ENCODE results near the gene ZNF322. TPM values are rescaled to one million over a fixed set of nuclear protein-coding genes. Genes with fewer than 3 reads are reported as not detected.

ZNF322 gene
- polyA plus RNA-seq, 2 donors: 3.0 to 3.2 TPM

GRCh38 chr6:26600759-26601158 lies 58.8 kb downstream of the ZNF322 start:
- no peaks in the 10 kb centered on the region for H3K27me3 ChIP-seq (ENCODE audit: control insufficient read depth in 1 of 2, insufficient read depth in 2 of 2, low read length in 2 of 2)
- H3K4me1 ChIP-seq (ENCODE audit: control insufficient read depth in 2 of 2, insufficient read depth in 2 of 2, low read length in 1 of 2): peaks cover 6 to 10% of the 10 kb centered on the region in 2 donors
- H3K4me3 ChIP-seq (ENCODE audit: low read depth in 1 of 2, low read length in 2 of 2): no peak overlapping the region
- peaks cover 0 to 9% of the 10 kb centered on the region in 2 donors for H3K36me3 ChIP-seq (ENCODE audit: control insufficient read depth in 2 of 2, insufficient read depth in 2 of 2, low read length in 1 of 2)
- H3K27ac ChIP-seq (ENCODE audit: low read depth in 2 of 2, low read length in 1 of 2): no peak overlapping the region
- H3K9me3 ChIP-seq (ENCODE audit: control insufficient read depth in 2 of 2, insufficient read depth in 1 of 2, low read depth in 1 of 2, low read length in 1 of 2): no peaks in the 10 kb centered on the region

- no peak overlapping the region for H3K4me3 ChIP-seq (ENCODE audit: low read depth in 1 of 2, low read length in 2 of 2)
Observed at GRCh38 chr6:26599591-26599990, 60.0 kb downstream of the ZNF322 start.

GRCh38 chr6:26599134-26599533 lies 60.4 kb downstream of the ZNF322 start:
- WGBS, 2 donors: 88% methylated on average over 1 of the region's 1 CpG
- no peaks in the 10 kb centered on the region for H3K27me3 ChIP-seq (ENCODE audit: control insufficient read depth in 1 of 2, insufficient read depth in 2 of 2, low read length in 2 of 2)
- no peaks in the 10 kb centered on the region for H3K9me3 ChIP-seq (ENCODE audit: control insufficient read depth in 2 of 2, insufficient read depth in 1 of 2, low read depth in 1 of 2, low read length in 1 of 2)
- H3K4me1 ChIP-seq (ENCODE audit: control insufficient read depth in 2 of 2, insufficient read depth in 2 of 2, low read length in 1 of 2): peaks cover 6 to 10% of the 10 kb centered on the region in 2 donors
- no peak overlapping the region for H3K4me3 ChIP-seq (ENCODE audit: low read depth in 1 of 2, low read length in 2 of 2)
- peaks cover 0 to 9% of the 10 kb centered on the region in 2 donors for H3K36me3 ChIP-seq (ENCODE audit: control insufficient read depth in 2 of 2, insufficient read depth in 2 of 2, low read length in 1 of 2)
- no peak overlapping the region for H3K27ac ChIP-seq (ENCODE audit: low read depth in 2 of 2, low read length in 1 of 2)

More at GRCh38 chr6:26599591-26599990, 60.0 kb downstream of the ZNF322 start:
- H3K36me3 ChIP-seq (ENCODE audit: control insufficient read depth in 2 of 2, insufficient read depth in 2 of 2, low read length in 1 of 2): peaks cover 0 to 9% of the 10 kb centered on the region in 2 donors
- no peak overlapping the region for H3K27ac ChIP-seq (ENCODE audit: low read depth in 2 of 2, low read length in 1 of 2)
- no peaks in the 10 kb centered on the region for H3K9me3 ChIP-seq (ENCODE audit: control insufficient read depth in 2 of 2, insufficient read depth in 1 of 2, low read depth in 1 of 2, low read length in 1 of 2)
- 76 to 91% methylated on average over 1 of the region's 1 CpG for WGBS, 2 donors
- H3K27me3 ChIP-seq (ENCODE audit: control insufficient read depth in 1 of 2, insufficient read depth in 2 of 2, low read length in 2 of 2): no peaks in the 10 kb centered on the region
- peaks cover 6 to 10% of the 10 kb centered on the region in 2 donors for H3K4me1 ChIP-seq (ENCODE audit: control insufficient read depth in 2 of 2, insufficient read depth in 2 of 2, low read length in 1 of 2)

- Histone ChIP-seq H3K27me3 (ENCODE audit: control insufficient read depth in 1 of 2, insufficient read depth in 2 of 2, low read length in 2 of 2) (no peaks in the 10 kb centered on the region), H3K27ac (ENCODE audit: low read depth in 2 of 2, low read length in 1 of 2) (no peak overlapping the region), H3K4me3 (ENCODE audit: low read depth in 1 of 2, low read length in 2 of 2) (no peak overlapping the region), H3K4me1 (ENCODE audit: control insufficient read depth in 2 of 2, insufficient read depth in 2 of 2, low read length in 1 of 2) (peaks cover 6 to 10% of the 10 kb centered on the region in 2 donors), H3K9me3 (ENCODE audit: control insufficient read depth in 2 of 2, insufficient read depth in 1 of 2, low read depth in 1 of 2, low read length in 1 of 2) (no peaks in the 10 kb centered on the region), H3K36me3 (ENCODE audit: control insufficient read depth in 2 of 2, insufficient read depth in 2 of 2, low read length in 1 of 2) (peaks cover 0 to 9% of the 10 kb centered on the region in 2 donors)
- WGBS, 2 donors: 92 to 94% methylated on average over 22 of the region's 22 CpGs
Observed at GRCh38 chr6:26598267-26598666, 61.3 kb downstream of the ZNF322 start.

- Histone ChIP-seq H3K4me1 (ENCODE audit: control insufficient read depth in 2 of 2, insufficient read depth in 2 of 2, low read length in 1 of 2) (peaks cover 6 to 10% of the 10 kb centered on the region in 2 donors), H3K27me3 (ENCODE audit: control insufficient read depth in 1 of 2, insufficient read depth in 2 of 2, low read length in 2 of 2) (no peaks in the 10 kb centered on the region), H3K36me3 (ENCODE audit: control insufficient read depth in 2 of 2, insufficient read depth in 2 of 2, low read length in 1 of 2) (peaks cover 0 to 9% of the 10 kb centered on the region in 2 donors), H3K4me3 (ENCODE audit: low read depth in 1 of 2, low read length in 2 of 2) (peak overlapping the region; percentile 86 to 96), H3K9me3 (ENCODE audit: control insufficient read depth in 2 of 2, insufficient read depth in 1 of 2, low read depth in 1 of 2, low read length in 1 of 2) (no peaks in the 10 kb centered on the region), H3K27ac (ENCODE audit: low read depth in 2 of 2, low read length in 1 of 2) (no peak overlapping the region)
- 62 to 68% methylated on average over 21 of the region's 21 CpGs for WGBS, 2 donors
Observed at GRCh38 chr6:26597821-26598220, 61.7 kb downstream of the ZNF322 start.

- Histone ChIP-seq H3K4me3 (ENCODE audit: low read depth in 1 of 2, low read length in 2 of 2) (peak overlapping the region; percentile 86 to 96), H3K36me3 (ENCODE audit: control insufficient read depth in 2 of 2, insufficient read depth in 2 of 2, low read length in 1 of 2) (peaks cover 0 to 9% of the 10 kb centered on the region in 2 donors), H3K27me3 (ENCODE audit: control insufficient read depth in 1 of 2, insufficient read depth in 2 of 2, low read length in 2 of 2) (no peaks in the 10 kb centered on the region), H3K9me3 (ENCODE audit: control insufficient read depth in 2 of 2, insufficient read depth in 1 of 2, low read depth in 1 of 2, low read length in 1 of 2) (no peaks in the 10 kb centered on the region), H3K27ac (ENCODE audit: low read depth in 2 of 2, low read length in 1 of 2) (peak overlapping the region; percentile 73 to 97), H3K4me1 (ENCODE audit: control insufficient read depth in 2 of 2, insufficient read depth in 2 of 2, low read length in 1 of 2) (peaks cover 6 to 10% of the 10 kb centered on the region in 2 donors)
- 2% methylated on average over 10 of the region's 10 CpGs for WGBS, 2 donors
Observed at GRCh38 chr6:26597389-26597766, 62.2 kb downstream of the ZNF322 start.

- H3K4me3 ChIP-seq (ENCODE audit: low read depth in 1 of 2, low read length in 2 of 2): peak within 1 kb of the TSS; percentile 86 to 96
- peaks cover 0 to 9% of the 10 kb centered on the region in 2 donors for H3K36me3 ChIP-seq (ENCODE audit: control insufficient read depth in 2 of 2, insufficient read depth in 2 of 2, low read length in 1 of 2)
- no peaks in the 10 kb centered on the region for H3K27me3 ChIP-seq (ENCODE audit: control insufficient read depth in 1 of 2, insufficient read depth in 2 of 2, low read length in 2 of 2)
- H3K27ac ChIP-seq (ENCODE audit: low read depth in 2 of 2, low read length in 1 of 2): peak within 1 kb of the TSS; percentile 91 to 97
- 0% methylated on average over 51 of the region's 51 CpGs for WGBS, 2 donors
- H3K4me1 ChIP-seq (ENCODE audit: control insufficient read depth in 2 of 2, insufficient read depth in 2 of 2, low read length in 1 of 2): peaks cover 6 to 10% of the 10 kb centered on the region in 2 donors
- no peaks in the 10 kb centered on the region for H3K9me3 ChIP-seq (ENCODE audit: control insufficient read depth in 2 of 2, insufficient read depth in 1 of 2, low read depth in 1 of 2, low read length in 1 of 2)
Observed at GRCh38 chr6:26596579-26597388, 62.8 kb downstream of the ZNF322 start, which contains the start of gene ABT1. Gene ABT1 (plus strand): TSS chr6:26596953. CDS start chr6:26596983, 30 bp downstream.

GRCh38 chr6:26595669-26596269 lies 63.8 kb downstream of the ZNF322 start:
- H3K27me3 ChIP-seq (ENCODE audit: control insufficient read depth in 1 of 2, insufficient read depth in 2 of 2, low read length in 2 of 2): no peaks in the 10 kb centered on the region
- H3K9me3 ChIP-seq (ENCODE audit: control insufficient read depth in 2 of 2, insufficient read depth in 1 of 2, low read depth in 1 of 2, low read length in 1 of 2): no peaks in the 10 kb centered on the region
- peaks cover 0 to 9% of the 10 kb centered on the region in 2 donors for H3K36me3 ChIP-seq (ENCODE audit: control insufficient read depth in 2 of 2, insufficient read depth in 2 of 2, low read length in 1 of 2)
- H3K4me3 ChIP-seq (ENCODE audit: low read depth in 1 of 2, low read length in 2 of 2): peak overlapping the region; percentile 47 to 74
- peak overlapping the region; percentile 38 to 84 for H3K27ac ChIP-seq (ENCODE audit: low read depth in 2 of 2, low read length in 1 of 2)
- 1% methylated on average over 39 of the region's 39 CpGs for WGBS, 2 donors
- H3K4me1 ChIP-seq (ENCODE audit: control insufficient read depth in 2 of 2, insufficient read depth in 2 of 2, low read length in 1 of 2): peaks cover 6 to 10% of the 10 kb centered on the region in 2 donors

GRCh38 chr6:26594730-26595632 lies 64.6 kb downstream of the ZNF322 start:
- Histone ChIP-seq H3K36me3 (ENCODE audit: control insufficient read depth in 2 of 2, insufficient read depth in 2 of 2, low read length in 1 of 2) (peaks cover 0 to 9% of the 10 kb centered on the region in 2 donors), H3K4me3 (ENCODE audit: low read depth in 1 of 2, low read length in 2 of 2) (no peak overlapping the region), H3K9me3 (ENCODE audit: control insufficient read depth in 2 of 2, insufficient read depth in 1 of 2, low read depth in 1 of 2, low read length in 1 of 2) (no peaks in the 10 kb centered on the region), H3K27ac (ENCODE audit: low read depth in 2 of 2, low read length in 1 of 2) (no peak overlapping the region), H3K27me3 (ENCODE audit: control insufficient read depth in 1 of 2, insufficient read depth in 2 of 2, low read length in 2 of 2) (no peaks in the 10 kb centered on the region), H3K4me1 (ENCODE audit: control insufficient read depth in 2 of 2, insufficient read depth in 2 of 2, low read length in 1 of 2) (peaks cover 6 to 10% of the 10 kb centered on the region in 2 donors)
- WGBS, 2 donors: 23 to 32% methylated on average over 23 of the region's 23 CpGs
